Upper lobe of left lung (tissue), 4 donors: ENCODE measurements around the gene LHX2.

Experiments used
- CTCF ChIP-seq, 6 experiments: fragments of 450-650 bp in 4 of 6; fragments of 200-600 bp in 2 of 6; sonication (generic) in 2 of 6; IDR thresholded peaks; one replicate each; pipeline ENCODE4 v1.5.1; 2016 to 2019; ENCODE audit warnings: antibody characterized with exemption in 6 of 6
- POLR2A ChIP-seq, 4 donors: fragments of 450-650 bp; IDR thresholded peaks; one replicate each; pipeline ENCODE4 v1.5.1; 2016 to 2017; ENCODE audit warnings: antibody characterized with exemption in 4 of 4, mild to moderate bottlenecking in 2 of 4
- POLR2AphosphoS5 ChIP-seq, 2 donors: sonication (generic); formaldehyde crosslinking; IDR thresholded peaks; one replicate each; pipeline ENCODE4 v1.5.1; 2017; ENCODE audit warnings: antibody characterized with exemption in 2 of 2

DNA sequence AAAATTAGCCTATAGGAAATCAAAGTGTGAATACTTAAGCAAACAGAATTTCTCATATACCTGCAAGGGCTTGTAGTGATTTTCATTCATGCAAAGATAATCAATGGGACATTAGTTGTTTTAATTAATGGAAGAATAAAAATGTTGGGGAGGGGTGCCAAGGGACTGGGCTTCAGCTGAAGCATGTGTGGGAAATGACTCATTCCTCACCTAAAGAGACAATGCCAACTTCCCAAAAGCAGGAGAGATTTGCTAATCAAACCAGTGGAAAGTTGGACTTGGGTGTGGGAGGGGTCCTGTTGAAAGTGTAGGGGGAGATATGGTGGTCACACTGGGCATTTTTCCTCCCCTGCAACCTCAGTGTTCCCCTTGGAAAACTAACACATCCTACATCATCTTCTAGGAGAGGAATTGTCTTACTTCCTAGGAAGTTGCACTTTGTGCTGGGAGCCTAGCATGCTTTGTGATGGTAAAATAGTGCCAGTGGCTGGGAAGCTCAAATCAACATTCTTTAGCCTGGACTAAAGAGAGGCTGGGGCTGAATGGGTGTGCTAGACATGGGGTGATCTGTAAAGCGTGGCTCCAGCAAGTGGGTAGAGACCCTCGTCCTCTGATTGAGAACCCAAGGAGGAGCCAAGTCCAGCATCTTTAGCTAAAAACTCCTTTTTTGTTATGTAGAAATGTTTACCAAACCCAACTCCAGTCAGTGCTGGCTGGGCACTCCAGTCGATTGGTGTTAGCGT is 6.4 kb upstream of the LHX2 start:
- no peak for TF ChIP-seq CTCF (IDR thresholded peaks at IDR 0.05)
- no peak for TF ChIP-seq POLR2A (IDR thresholded peaks at IDR 0.05)
- TF ChIP-seq POLR2AphosphoS5 (IDR thresholded peaks at IDR 0.05): no peak
